ENCODE data around the gene TBC1D28.
"Not testable (repeated sequence)": the region's sequence is repeated elsewhere in the genome, so short reads cannot be mapped to it uniquely, and the experiment has no call there.

The TBC1D28 gene

DNA sequence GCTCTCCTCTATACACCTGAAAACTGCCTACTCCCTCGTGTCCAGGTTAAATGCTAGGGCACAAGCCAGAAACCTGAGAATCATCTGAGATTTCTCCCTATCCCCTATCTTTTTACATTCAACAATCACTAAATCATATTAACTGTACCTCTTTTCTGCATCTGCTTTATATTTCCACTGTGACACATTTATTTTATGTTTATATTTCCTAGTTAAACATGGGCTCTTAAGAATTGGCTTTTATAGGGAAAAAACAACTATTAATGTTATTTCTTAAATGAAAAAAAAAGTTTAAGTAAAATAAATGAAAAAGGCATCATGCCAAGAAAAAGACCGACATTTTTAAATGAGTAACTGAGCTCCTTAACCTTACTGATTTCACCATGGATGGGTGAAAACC lies 26.6 kb downstream of the TBC1D28 start:
- FAIRE-seq; DNase-seq (ENCODE audit: low spot score): not testable (repeated sequence)

GRCh38 chr17:18613016-18613415 lies 31.2 kb downstream of the TBC1D28 start:
- DNase-seq (ENCODE audit: low spot score); FAIRE-seq: not testable (repeated sequence)

DNA sequence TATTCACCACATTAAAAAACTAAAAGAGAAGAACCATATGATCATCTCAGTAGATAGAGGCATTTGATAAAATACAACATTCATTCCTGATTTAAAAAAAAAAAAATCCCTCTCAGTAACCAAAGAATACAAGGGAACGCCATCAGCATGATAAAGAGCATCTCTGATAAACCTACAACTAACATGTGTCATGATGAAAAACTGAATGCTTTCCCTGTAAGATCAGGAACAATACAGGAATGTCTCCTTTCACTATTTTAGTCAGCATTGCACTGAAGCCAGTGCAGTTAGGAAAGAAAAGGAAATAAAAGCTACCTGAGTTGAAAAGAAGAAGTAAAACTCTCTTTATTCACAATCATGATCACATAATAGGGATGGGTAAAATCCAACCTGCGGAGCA lies 51.1 kb downstream of the TBC1D28 start:
- DNase-seq (ENCODE audit: low spot score); FAIRE-seq: not testable (repeated sequence)
